Activated T-helper 1 cell treated with Interleukin-2 at 50 U/mL for 16 hours (primary cell): Measurements from ENCODE around the gene PSMG4.
"Not testable (repeated sequence)": the region's sequence is repeated elsewhere in the genome, so short reads cannot be mapped to it uniquely, and the experiment has no call there.

ENCODE experiments used
- DNase-seq: peaks from one replicate; pipeline ENCODE4 v3.0.0-alpha.2; 2020; ENCODE audit warnings: low read depth

The PSMG4 gene

DNA sequence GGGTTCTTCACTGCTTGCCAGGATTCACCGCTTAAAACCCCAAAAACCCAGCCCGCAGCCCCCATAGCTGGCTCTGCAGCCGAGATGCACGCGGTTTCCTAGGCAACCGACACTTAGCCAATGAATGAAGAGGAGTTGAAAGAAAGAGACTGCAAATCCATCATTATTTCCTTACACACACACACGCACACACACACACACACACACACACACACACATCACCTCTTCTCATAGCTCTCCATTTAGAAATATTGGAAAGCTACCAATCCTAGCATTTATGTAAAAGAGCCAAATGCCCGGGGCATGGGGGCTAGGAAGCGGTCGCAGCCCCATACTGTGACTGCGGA lies 27.9 kb upstream of the PSMG4 start:
- DNase-seq = no peak

GRCh38 chr6:3231247-3232016 lies 27.3 kb upstream of the PSMG4 start:
- no peak for DNase-seq

DNA sequence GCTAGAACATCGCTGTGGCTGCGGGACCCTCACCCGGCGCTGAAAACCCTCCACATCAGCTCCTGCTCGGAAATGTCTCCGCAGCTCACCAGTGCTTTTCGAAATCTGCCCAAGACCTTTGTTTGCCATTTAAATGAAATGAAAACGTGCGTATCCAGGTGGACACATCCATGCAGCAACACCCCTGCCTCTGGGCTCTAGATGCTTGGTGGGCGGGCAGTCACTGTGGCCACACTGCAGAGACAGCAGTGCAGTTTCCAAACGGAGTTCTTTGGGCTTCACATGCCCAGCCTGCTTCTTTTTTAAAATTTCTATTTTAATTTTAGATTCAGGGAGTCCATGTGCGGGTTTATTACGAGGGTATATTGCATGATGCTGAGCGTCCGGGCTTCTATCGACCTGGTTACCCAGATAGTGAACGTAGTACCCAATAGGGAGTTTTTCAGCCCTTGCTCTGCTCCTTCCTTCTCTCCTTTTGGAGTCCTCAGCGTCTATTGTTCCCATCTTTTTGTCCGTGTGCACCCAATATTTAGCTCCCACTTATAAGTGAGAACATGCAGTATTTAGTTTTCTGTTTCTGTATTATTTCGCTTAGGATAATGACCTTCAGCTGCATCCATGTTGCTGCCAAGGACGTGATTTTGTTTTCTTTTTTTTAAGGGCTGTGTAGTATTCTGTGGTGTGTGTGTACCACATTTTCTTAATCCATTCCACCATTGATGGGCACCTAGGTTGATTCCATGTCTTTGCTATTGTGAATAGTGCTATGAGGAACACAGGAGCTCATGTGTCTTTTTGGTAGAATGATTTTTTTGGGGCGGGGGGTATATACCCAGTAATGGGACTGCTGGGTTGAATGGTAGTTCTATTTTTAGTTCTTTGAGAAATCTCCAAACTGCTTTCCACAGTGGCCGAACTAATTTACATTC lies 26.5 kb upstream of the PSMG4 start:
- no peak for DNase-seq

GRCh38 chr6:3233321-3233720 lies 25.4 kb upstream of the PSMG4 start:
- DNase-seq = no peak

- no peak for DNase-seq
These were observed 24.8 kb upstream of the PSMG4 start for GRCh38 chr6:3233904-3234303.

GRCh38 chr6:3235486-3235885 lies 23.3 kb upstream of the PSMG4 start:
- no peak for DNase-seq

- no peak for DNase-seq
These were observed 22.7 kb upstream of the PSMG4 start for GRCh38 chr6:3236005-3236404.

DNA sequence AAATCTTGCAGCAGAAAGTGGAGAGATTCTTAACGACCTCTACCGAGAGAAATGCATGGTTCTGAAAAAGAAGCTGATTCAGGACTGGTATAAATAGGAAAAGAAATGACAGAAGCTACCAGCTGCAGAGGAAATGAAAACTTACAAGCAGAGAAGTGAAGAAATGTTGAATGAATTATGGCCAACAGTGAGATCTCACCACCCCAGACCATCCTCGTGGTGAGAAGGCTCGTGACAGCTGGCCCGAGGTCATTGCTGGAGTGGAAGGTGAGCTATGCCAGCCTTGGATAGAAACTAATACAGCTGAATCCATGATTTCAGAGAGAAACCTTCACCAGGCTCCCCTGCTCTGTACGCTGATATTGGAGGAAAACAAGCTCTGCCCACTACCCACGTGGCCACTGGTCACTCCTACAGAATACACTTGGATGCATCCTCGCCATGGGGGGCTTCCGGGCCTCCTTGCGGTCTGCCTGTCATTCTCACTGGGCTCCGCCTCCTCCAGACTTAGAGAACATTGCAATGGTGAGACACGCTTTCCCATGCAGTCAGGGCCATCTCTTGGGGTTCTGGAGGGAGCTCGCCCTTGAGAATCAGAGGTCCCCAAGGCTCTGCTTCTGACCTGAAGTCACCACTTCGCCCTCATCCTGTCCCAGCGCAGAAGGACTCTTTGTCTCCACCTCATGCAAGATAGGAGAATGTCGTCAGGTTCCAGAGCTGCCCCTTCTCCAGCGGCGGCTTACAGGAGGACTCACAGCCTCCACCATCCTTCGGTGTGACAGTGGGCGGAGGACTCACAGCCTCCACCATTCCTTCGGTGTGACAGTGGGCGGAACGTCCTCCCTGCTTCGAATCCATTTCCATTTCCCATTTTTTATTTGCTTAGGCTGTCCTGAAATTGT lies 20.7 kb upstream of the PSMG4 start:
- DNase-seq = no peak

DNA sequence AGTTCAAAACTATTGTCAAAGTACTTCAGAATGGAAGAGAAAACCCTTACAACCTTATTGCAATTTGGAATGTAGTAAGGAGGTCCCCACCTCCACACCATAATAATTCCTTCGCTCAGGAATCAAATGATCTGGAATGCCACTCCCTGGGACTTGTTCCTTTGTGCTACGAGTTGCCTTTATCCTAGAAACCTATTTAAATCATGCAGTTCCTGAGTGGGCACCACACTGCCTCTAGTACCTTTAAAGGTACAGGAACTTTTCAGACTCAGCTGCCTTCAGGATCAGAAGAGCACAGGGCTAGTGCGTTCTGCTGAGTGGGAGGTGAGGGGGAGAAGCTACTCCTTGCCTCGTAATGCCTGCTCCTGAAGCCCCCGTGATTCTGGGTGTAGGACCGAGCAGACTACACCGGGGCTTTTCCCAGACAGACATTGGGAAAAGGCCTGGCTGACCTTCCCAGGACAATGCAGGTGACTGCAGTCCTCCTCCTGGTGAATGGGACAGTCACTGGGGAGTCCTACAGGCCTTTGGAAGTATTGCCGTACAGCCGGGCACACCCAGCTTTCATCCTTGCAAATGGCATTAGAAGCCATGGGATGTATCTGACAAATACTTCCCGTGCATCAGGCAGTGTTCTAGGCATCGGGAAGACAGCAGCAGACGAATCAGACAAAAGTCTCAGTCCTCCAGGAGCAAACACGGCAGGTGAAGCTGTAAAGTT lies 19.5 kb upstream of the PSMG4 start:
- DNase-seq = no peak

- DNase-seq = no peak
These were observed 18.2 kb upstream of the PSMG4 start for GRCh38 chr6:3240595-3240994.

DNA sequence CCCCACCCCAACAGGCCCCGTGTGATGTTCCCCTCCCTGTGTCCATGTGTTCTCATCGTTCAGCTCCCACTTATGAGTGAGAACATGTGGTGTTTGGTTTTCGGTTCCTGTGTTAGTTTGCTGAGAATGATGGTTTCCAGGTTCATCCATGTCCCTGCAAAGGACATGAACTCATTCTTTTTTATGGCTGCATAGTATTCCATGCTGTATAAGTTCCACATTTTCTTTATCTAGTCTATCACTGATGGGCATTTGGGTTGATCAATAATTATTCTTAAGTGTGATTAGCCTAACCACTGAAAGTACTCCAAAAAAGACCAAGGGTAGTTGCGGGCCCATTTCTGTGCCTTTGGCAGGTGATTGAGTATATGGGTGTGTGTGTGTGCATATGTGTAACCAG lies 17.0 kb upstream of the PSMG4 start:
- DNase-seq = not testable (repeated sequence)

- DNase-seq = no peak
These were observed 16.0 kb upstream of the PSMG4 start for GRCh38 chr6:3242768-3243167.

DNA sequence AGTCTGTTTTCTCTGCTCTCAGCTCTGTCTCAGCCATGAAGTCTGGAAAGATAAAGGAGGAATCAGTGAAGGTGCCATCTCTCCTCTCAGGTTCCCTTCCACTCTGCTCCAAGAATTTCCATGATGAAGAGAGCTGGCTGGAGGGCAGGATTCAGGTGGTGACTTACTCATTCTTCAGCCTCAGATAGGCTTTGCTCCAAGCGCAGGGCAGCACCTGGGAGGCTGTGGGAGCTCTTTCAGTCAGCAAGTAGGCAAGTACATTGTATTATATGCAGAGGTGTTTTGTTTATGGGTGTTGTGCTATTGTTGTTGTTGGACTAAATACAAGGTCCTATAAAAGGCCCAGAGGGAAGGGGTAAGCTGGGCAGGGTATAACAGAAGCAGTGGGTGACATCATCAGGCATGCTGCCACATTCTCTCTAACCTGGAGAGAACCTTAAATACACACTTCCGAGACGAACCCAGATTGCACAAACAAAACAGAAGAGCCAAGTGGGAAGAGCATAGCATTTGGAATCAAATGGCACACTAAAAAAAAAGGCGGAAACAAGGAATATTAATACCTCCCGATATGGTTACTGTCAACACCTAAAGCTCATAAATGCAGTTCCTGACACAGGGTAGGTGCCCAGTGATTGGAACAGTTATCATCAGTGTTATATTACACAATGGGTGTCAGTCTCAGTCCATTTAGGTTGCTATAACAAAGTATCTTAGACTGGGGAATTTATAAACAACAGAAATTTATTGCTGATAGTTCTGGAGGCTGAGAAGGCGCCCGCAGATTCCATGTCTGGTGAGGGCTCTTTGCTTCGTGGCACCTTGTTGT lies 14.5 kb upstream of the PSMG4 start:
- no peak for DNase-seq

GRCh38 chr6:3244832-3245161 lies 13.9 kb upstream of the PSMG4 start:
- DNase-seq = not testable (repeated sequence)

DNA sequence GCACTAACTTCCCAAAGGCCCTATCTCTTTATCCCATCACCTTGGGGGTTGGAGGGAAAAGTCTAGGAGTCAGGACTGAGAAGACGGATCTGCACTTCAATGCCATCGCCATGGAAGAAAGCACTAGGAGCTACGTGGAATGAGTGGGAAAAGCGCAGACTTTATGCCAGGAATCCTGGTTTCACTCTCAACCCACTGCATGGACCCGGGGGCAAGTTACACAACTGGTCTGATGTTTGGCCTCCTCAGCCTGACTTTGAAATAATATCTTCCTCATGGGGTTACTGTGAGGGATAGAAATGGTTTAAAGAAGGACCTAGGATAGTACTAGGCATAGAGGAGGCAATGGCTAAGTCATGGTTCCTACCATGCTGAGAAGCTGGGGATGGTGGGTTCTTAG lies 13.5 kb upstream of the PSMG4 start:
- no peak for DNase-seq

DNA sequence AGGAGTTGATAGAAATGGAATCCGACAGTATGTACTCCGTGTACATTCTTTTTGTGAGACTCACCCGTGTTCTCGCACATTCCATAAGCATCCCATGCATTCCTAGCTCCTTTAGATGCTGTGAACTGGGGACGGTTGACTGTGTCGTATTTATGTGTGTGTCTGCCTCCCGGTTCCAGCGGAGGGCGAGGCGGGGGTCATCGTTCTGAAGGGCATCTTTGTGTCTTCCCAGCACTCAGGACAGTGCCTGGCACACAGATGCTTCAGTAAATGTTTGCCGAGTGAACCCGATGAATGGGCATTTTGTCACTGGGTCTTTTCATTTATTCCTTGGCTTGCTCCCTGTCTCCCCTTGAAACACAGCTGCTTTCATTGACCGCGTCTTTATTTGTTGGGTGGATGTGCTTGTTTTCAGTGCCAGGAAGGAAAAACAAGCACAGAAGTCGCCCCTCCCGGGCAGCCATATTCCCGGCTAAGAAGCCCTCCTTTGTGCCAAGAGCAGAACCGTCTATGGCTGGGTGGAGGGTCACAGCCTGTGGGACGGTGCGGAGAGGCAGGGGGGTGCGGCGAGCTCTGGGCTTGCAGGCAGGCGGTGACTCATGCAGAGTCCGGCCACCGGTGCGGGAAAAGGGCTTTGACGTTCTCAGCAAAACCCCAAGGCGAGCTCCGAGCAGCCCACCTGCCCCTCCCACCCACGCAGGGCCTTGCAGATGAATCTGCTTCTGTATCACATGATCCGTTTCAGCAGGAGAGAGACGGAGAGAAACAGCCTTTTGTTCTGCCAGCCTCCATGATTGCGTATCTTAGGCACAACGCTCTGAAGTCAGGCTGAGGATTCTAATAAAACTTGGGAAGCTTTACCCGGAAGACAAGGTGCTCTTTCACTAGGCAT lies 11.2 kb upstream of the PSMG4 start:
- DNase-seq = no peak

DNA sequence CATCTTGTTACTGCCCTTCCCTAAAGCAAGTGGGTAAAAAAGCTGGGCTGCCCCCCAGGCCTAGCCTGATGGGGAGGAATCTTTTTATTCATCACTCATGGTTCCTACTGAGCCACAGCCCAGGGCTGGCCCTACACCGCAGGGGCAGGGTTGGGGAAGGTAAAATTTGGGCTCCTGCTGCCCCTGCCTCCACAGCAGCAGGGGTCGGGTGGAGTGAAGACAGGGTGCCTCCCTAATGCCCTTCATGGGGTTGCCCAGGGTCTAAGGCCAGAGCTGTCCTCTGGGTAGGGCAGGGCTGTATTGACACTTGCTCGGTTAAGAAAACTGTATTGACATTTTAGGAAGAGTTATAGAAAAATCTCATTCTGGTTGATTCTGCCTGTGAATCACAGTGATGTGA lies 8.9 kb upstream of the PSMG4 start:
- DNase-seq = no peak

- no peak for DNase-seq
These were observed 8.5 kb upstream of the PSMG4 start for GRCh38 chr6:3250231-3250675.

- peak; percentile 65 for DNase-seq
These were observed 7.1 kb upstream of the PSMG4 start for GRCh38 chr6:3251462-3252314.
